Measurements from ENCODE around the gene PPP1R13L. TPM values are rescaled to one million over a fixed set of nuclear protein-coding genes. Genes with fewer than 3 reads are reported as not detected.
"Not testable (repeated sequence)": the region's sequence is repeated elsewhere in the genome, so short reads cannot be mapped to it uniquely, and the experiment has no call there.

PPP1R13L gene
- total and polyA plus RNA-seq, 12 donors = 1.7 to 95.2 (median 35.2) TPM

DNA sequence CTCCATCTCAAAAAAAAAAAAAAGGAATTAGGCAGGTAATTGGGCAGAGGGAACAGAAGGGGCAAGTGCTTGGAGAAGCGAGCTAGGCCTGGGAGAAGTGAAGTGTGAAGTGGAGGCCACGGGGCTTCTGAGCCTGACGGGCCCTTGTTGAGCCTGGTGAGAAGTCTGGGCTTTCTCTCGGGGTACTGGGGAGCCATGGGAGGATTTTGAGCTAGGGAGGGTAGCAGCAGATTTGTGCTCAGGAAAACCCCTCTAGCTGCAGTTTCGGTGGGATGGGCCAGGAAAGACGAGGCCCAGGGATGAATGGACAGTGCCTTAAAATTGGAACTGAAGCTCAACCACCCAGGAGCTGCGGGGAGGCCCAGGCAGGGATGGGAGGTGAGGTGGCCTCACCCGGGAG, 9.6 kb upstream of the PPP1R13L start:
- intact Hi-C loops (cut with DNase I) = no loop called here
- no peak for TF ChIP-seq POLR2A (IDR thresholded peaks at IDR 0.05)
- TF ChIP-seq, protein P1, sequence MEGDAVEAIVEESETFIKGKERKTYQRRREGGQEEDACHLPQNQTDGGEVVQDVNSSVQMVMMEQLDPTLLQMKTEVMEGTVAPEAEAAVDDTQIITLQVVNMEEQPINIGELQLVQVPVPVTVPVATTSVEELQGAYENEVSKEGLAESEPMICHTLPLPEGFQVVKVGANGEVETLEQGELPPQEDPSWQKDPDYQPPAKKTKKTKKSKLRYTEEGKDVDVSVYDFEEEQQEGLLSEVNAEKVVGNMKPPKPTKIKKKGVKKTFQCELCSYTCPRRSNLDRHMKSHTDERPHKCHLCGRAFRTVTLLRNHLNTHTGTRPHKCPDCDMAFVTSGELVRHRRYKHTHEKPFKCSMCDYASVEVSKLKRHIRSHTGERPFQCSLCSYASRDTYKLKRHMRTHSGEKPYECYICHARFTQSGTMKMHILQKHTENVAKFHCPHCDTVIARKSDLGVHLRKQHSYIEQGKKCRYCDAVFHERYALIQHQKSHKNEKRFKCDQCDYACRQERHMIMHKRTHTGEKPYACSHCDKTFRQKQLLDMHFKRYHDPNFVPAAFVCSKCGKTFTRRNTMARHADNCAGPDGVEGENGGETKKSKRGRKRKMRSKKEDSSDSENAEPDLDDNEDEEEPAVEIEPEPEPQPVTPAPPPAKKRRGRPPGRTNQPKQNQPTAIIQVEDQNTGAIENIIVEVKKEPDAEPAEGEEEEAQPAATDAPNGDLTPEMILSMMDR (IDR thresholded peaks at IDR 0.05) = no peak
- WGBS, 4 donors = 81 to 94% (median 93%) methylated on average over 8 of the region's 8 CpGs
- no peaks in the 10 kb centered on the region for H3K9me3 ChIP-seq (replicated peaks in 1 of 3)
- H3K4me1 ChIP-seq (replicated peaks in 1 of 2) = no peaks in the 10 kb centered on the region
- no peak for DNase-seq
- no peak overlapping the region for H3K4me3 ChIP-seq
- peaks cover 0 to 54% of the 10 kb centered on the region in 2 donors for H3K36me3 ChIP-seq (replicated peaks in 1 of 2)
- H3K27me3 ChIP-seq = no peaks in the 10 kb centered on the region
- H3K27ac ChIP-seq = no peak overlapping the region

DNA sequence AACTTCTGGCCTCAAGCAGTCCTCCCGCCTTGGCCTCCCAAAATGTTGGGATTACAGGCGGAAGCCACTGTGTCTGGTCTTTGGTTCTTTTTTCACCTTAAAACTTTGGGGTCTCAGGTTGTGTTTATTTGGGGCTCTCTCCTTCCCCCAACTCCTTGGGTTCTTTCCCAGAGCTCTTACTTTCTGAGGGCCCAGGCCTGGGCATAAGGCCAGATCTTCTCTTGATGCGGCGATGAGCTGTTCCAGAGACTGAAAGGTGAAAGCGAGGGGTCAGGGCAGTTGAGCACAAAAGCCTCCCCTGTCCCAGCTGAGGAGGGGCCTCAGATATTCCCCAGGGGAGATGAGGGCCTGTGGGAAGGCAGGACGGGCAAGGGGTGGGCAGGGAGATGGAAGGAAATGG, 8.6 kb upstream of the PPP1R13L start:
- WGBS, 4 donors = 73 to 86% (median 81%) methylated on average over 6 of the region's 6 CpGs
- TF ChIP-seq, protein P1 (IDR thresholded peaks at IDR 0.05) = no peak
- TF ChIP-seq POLR2A (IDR thresholded peaks at IDR 0.05) = no peak
- intact Hi-C loops (cut with DNase I) = no loop called here
- no peaks in the 10 kb centered on the region for H3K4me1 ChIP-seq (replicated peaks in 1 of 2)
- H3K4me3 ChIP-seq = no peak overlapping the region
- peaks cover 0 to 49% of the 10 kb centered on the region in 2 donors for H3K36me3 ChIP-seq (replicated peaks in 1 of 2)
- H3K27me3 ChIP-seq = no peaks in the 10 kb centered on the region
- H3K9me3 ChIP-seq (replicated peaks in 1 of 3) = no peaks in the 10 kb centered on the region
- H3K27ac ChIP-seq = no peak overlapping the region
- DNase-seq = no peak

DNA sequence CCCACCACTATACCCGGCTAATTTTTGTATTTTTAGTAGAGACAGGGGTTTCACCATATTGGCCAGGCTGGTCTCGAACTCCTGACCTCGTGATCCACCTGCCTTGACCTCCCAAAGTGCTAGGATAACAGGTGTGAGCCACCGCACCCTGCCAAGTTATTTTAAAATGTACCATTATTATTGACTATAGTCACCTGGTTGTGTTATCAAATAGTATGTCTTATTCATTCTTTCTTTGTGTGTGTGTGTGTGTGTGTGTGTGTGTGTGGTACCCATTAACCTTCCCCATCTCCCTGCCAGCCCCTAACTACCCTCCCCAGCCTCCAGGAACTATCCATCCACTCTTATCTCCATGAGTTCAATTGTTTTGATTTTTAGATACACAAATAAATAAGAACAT, 5.5 kb upstream of the PPP1R13L start:
- H3K4me3 ChIP-seq; H3K9me3 ChIP-seq (replicated peaks in 1 of 3); DNase-seq; H3K27ac ChIP-seq; H3K27me3 ChIP-seq; intact Hi-C loops (cut with DNase I): not testable (repeated sequence)
- Histone ChIP-seq H3K36me3 (replicated peaks in 1 of 2) (peaks cover 0 to 26% of the 10 kb centered on the region in 2 donors), H3K4me1 (replicated peaks in 1 of 2) (peaks cover 7 to 12% of the 10 kb centered on the region in 2 donors)
- 88 to 96% (median 96%) methylated on average over 4 of the region's 4 CpGs for WGBS, 4 donors

DNA sequence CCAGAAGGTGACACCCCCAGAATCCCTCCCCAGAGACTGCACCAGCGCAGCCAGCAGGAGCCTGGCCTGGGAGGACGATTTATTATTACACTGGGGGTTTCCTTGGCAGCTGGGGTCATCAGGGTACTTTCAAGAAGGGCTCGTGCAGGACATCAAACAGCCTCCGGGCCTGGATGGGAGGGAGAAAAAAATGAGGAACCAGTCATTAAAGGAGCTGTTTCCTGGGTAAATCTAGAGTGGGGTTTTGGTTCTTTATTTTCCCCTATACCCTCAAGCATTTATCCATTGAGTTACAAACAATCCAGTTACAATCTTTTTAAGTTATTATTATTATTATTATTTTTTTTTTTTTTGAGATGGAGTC, 4.7 kb upstream of the PPP1R13L start:
- TF ChIP-seq, protein P1 (IDR thresholded peaks at IDR 0.05) = no peak
- Histone ChIP-seq H3K4me3 (no peak overlapping the region), H3K27me3 (no peaks in the 10 kb centered on the region), H3K36me3 (replicated peaks in 1 of 2) (peaks cover 0 to 21% of the 10 kb centered on the region in 2 donors), H3K9me3 (replicated peaks in 1 of 3) (no peaks in the 10 kb centered on the region), H3K27ac (no peak overlapping the region), H3K4me1 (replicated peaks in 1 of 2) (peaks cover 7 to 12% of the 10 kb centered on the region in 2 donors)
- intact Hi-C loops (cut with DNase I) = no loop called here
- no peak for DNase-seq
- 43 to 63% (median 53%) methylated on average over 4 of the region's 4 CpGs for WGBS, 4 donors

DNA sequence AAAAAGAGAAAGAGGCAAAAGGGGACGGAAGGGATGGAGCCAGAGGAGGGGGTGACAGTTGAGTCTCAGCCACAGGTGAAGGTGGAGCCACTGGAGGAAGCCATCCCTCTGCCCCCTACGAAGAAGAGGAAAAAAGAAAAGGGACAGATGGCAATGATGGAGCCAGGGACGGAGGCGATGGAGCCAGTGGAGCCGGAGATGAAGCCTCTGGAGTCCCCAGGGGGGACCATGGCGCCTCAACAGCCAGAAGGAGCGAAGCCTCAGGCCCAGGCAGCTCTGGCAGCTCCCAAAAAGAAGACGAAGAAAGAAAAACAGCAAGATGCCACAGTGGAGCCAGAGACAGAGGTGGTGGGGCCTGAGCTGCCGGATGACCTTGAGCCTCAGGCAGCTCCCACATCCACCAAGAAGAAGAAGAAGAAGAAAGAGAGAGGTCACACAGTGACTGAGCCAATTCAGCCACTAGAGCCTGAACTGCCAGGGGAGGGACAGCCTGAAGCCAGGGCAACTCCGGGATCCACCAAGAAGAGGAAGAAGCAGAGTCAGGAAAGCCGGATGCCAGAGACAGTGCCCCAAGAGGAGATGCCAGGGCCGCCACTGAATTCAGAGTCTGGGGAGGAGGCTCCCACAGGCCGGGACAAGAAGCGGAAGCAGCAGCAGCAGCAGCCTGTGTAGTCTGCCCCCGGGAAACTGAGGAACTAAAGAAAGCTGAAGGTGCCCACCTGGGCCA, 4.1 kb upstream of the PPP1R13L start:
- intact Hi-C loops (cut with DNase I) = no loop called here
- Histone ChIP-seq H3K27ac (no peak overlapping the region), H3K4me1 (replicated peaks in 1 of 2) (peaks cover 11 to 15% of the 10 kb centered on the region in 2 donors), H3K4me3 (no peak overlapping the region), H3K36me3 (replicated peaks in 1 of 2) (peaks cover 0 to 15% of the 10 kb centered on the region in 2 donors), H3K9me3 (replicated peaks in 1 of 3) (no peaks in the 10 kb centered on the region), H3K27me3 (no peaks in the 10 kb centered on the region)
- TF ChIP-seq, protein P1 (IDR thresholded peaks at IDR 0.05) = no peak
- no peak for TF ChIP-seq POLR2A (IDR thresholded peaks at IDR 0.05)
- 71 to 82% (median 75%) methylated on average over 15 of the region's 15 CpGs for WGBS, 4 donors
- no peak for DNase-seq
